ENCODE measurements around the gene OAF. TPM values are rescaled to one million over a fixed set of nuclear protein-coding genes. Genes with fewer than 3 reads are reported as not detected.

The OAF gene
- total RNA-seq, 2 donors from 2014 or later, result 14.5 to 17.4 TPM

DNA sequence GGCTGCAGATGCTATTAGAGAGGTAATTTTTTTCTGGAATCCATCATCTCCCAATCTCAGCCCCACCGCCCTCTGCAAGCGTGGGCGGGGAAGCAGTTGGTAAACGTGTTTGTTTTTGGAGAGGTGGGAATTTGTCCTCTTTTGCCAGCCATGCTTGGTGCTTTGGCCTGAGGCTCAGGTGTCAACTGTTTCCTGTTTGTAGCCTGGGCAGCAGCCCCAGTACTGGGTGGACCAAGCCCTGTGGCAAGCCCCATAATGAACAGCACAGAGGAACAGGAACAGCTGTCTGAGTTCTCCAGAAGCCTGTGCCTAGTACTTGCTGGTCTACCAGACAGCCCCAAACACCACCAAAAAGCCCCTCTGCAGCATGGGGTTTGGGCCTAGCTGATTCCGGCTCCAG is 68.7 kb downstream of the OAF start:
- H3K4me1 ChIP-seq (replicated peaks), result no peaks in the 10 kb centered on the region
- no peaks in the 10 kb centered on the region for H3K9me3 ChIP-seq
- H3K4me3 ChIP-seq, result no peak overlapping the region
- H3K27ac ChIP-seq, result no peak overlapping the region
- no peaks in the 10 kb centered on the region for H3K27me3 ChIP-seq (replicated peaks; ENCODE audit: insufficient read depth)
- intact Hi-C loops (cut with DNase I), result no loop called here
- TF ChIP-seq POLR2A (IDR thresholded peaks at IDR 0.05), result no peak
- TF ChIP-seq POLR2AphosphoS5 (IDR thresholded peaks at IDR 0.05), result no peak
- no peak for TF ChIP-seq CTCF (IDR thresholded peaks at IDR 0.05)
- 75% methylated on average over 5 of the region's 5 CpGs for WGBS
- no peaks in the 10 kb centered on the region for H3K36me3 ChIP-seq
- no peak for DNase-seq (ENCODE audit: low spot score)

Other genes with a start within 250 kb of the OAF start
- 100 to 1,000 TPM in 1 of 2 donors, 10 to 100 TPM in 1; 73.7 to 126 TPM for gene TRIM29, start 72.9 kb upstream of the OAF start, total RNA-seq
- 1 to 10 TPM; 1.5 to 6.1 TPM for gene POU2F3, start 29.1 kb downstream of the OAF start, total RNA-seq
- 10 to 100 TPM in 1 of 2 donors, 1 to 10 TPM in 1; 7.8 to 10.6 TPM for gene TLCD5, start 114.3 kb downstream of the OAF start, total RNA-seq
- gene ARHGEF12, start 125.4 kb downstream of the OAF start, total RNA-seq, result 10 to 100 TPM; 86.2 to 96.5 TPM